ENCODE results near the gene CCDC40.

Gene CCDC40

GRCh38 chr17:80095844-80096475 lies 59.5 kb downstream of the CCDC40 start:
- TF ChIP-seq, protein P1, sequence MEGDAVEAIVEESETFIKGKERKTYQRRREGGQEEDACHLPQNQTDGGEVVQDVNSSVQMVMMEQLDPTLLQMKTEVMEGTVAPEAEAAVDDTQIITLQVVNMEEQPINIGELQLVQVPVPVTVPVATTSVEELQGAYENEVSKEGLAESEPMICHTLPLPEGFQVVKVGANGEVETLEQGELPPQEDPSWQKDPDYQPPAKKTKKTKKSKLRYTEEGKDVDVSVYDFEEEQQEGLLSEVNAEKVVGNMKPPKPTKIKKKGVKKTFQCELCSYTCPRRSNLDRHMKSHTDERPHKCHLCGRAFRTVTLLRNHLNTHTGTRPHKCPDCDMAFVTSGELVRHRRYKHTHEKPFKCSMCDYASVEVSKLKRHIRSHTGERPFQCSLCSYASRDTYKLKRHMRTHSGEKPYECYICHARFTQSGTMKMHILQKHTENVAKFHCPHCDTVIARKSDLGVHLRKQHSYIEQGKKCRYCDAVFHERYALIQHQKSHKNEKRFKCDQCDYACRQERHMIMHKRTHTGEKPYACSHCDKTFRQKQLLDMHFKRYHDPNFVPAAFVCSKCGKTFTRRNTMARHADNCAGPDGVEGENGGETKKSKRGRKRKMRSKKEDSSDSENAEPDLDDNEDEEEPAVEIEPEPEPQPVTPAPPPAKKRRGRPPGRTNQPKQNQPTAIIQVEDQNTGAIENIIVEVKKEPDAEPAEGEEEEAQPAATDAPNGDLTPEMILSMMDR (IDR thresholded peaks at IDR 0.05; ENCODE audit: insufficient read depth, low read length, missing control alignments), result no peak
- DNase-seq (ENCODE audit: low read depth, low spot score), result no peak

GRCh38 chr17:80096561-80097021 lies 60.1 kb downstream of the CCDC40 start:
- TF ChIP-seq, protein P1 (IDR thresholded peaks at IDR 0.05; ENCODE audit: insufficient read depth, low read length, missing control alignments), result no peak
- ChIA-PET POLR2A (no interaction called here), CTCF (interaction anchor here (1.0 kb wide), 1 partner anchor 14 kb away, joined by 3 read pairs; no protein-coding TSS in a partner anchor)
- no peak for DNase-seq (ENCODE audit: low read depth, low spot score)
- H3K4me3 ChIP-seq (ENCODE audit: low read depth, low read length), result no peak overlapping the region

More at GRCh38 chr17:80095844-80096475, 59.5 kb downstream of the CCDC40 start:
- ChIA-PET CTCF (interaction anchor here (4.8 kb wide), 1 partner anchor 13 kb away, joined by 31 read pairs; no protein-coding TSS in a partner anchor), POLR2A (no interaction called here)
- no peak overlapping the region for H3K4me3 ChIP-seq (ENCODE audit: low read depth, low read length)

DNA sequence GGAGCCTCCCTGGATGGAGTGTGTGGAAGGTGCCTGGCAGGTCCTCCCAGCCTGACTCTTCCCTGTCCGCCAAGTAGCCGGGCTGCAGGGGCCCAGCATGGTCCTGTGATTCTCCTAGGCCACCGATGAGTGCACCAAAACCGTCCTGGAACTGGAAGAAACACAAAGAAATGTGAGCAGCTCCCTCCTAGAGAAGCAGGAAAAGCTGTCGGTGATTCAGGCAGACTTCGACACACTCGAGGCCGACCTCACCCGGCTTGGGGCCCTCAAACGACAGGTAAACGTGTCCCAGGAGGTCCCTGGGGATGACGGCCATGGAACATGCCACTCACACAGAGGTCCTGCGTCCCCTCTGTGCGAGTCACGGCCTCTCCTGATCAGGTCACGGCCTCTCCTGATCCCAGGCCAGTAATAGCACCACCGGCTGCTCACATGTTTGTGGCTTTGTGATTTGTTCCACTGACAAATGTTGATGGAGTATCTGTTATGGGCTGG lies 60.7 kb downstream of the CCDC40 start:
- H3K4me3 ChIP-seq (ENCODE audit: low read depth, low read length), result no peak overlapping the region
- CTCF ChIA-PET, result interaction anchor here (1.0 kb wide), 1 partner anchor 15 kb away, joined by 3 read pairs; no protein-coding TSS in a partner anchor
- POLR2A ChIA-PET, result no interaction called here
- TF ChIP-seq, protein P1 (IDR thresholded peaks at IDR 0.05; ENCODE audit: insufficient read depth, low read length, missing control alignments), result no peak
- no peak for DNase-seq (ENCODE audit: low read depth, low spot score)

DNA sequence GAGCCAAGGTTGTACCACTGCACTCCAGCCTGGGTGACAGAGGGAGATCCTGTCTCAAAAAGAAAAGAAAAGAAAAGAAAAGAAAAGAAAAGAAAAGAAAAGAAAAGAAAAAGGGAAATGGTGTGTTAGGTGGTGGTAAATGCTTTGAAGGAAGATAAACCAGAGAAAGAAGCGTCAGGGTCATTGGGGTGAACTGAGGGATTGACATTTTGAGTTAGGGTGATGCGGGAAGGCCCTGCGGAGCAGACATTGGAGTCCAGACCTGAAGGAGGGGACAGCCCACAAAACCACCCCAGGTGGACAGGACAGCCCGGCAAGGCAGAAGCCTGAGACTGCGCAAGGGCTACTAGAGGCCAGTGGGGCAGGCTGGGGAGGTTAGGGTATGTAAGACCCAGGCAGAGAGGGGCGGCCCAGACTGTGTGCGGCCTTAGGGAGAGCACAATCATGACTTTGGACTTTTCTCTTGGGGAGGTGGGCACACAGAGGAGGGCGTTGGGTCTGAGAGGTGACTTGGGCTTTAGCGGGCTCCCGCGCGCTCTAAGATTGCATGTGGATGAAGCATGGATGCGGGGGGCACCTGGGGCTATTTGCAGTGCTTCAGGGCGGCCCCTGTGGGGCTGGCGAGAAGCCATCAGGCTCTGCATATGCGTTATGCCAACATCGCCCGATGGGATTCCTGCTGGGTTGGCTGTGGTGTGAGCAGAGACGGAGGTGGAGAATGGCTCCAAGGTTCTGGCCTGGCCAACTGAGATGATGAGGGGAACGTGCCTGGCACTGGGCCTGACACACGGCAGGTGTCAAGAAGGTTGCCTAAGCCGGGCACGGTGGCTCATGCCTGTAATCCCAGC lies 61.6 kb downstream of the CCDC40 start:
- TF ChIP-seq, protein P1 (IDR thresholded peaks at IDR 0.05; ENCODE audit: insufficient read depth, low read length, missing control alignments), result no peak
- ChIA-PET POLR2A (no interaction called here), CTCF (no interaction called here)
- no peak overlapping the region for H3K4me3 ChIP-seq (ENCODE audit: low read depth, low read length)
- DNase-seq (ENCODE audit: low read depth, low spot score), result no peak

DNA sequence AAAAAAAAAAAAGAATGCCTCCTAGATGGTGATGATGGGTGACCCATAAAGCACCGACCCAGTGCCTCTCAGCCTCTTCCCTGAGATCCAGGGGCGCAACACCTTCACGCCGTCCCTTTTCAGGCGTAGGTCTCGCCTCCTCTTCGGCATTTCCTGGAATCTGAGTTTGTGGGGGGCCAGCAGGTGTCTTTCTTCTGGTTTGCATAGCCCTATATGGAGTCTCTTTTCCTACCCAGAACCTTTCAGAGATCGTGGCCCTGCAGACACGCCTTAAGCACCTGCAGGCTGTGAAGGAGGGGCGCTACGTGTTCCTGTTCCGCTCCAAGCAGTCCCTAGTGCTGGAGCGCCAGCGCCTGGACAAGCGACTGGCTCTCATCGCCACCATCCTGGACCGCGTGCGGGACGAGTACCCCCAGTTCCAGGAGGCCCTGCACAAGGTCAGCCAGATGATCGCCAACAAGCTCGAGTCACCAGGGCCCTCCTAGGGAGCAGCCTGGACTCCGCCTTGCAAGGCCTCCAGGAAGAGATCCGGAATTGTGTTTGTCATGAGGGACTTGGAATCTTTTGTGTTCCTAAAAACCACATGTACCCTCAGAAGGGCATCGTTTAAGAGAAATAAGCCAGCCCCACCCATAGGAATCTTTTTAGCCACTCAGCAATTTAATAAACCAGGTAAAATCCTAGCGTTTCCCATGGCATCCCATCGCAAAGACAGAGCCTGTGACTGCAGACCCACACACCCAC lies 63.0 kb downstream of the CCDC40 start:
- ChIA-PET POLR2A (no interaction called here), CTCF (interaction anchor here (2.8 to 4.6 kb wide), 3 partner anchors 12 to 18 kb away, joined by 61 to 66 read pairs (median 62); no protein-coding TSS in a partner anchor)
- no peak for DNase-seq (ENCODE audit: low read depth, low spot score)
- TF ChIP-seq, protein P1 (IDR thresholded peaks at IDR 0.05; ENCODE audit: insufficient read depth, low read length, missing control alignments), result no peak
- H3K4me3 ChIP-seq (ENCODE audit: low read depth, low read length), result no peak overlapping the region

Measured in AG04449 (cell line).